Measurements from ENCODE around the gene KIAA1671.

KIAA1671 gene

GRCh38 chr22:25096638-25097405 lies 144.3 kb downstream of the KIAA1671 start:
- H3K9ac ChIP-seq (ENCODE audit: low read depth in 1 of 2, low read length in 2 of 2) = no peak overlapping the region
- H3K9me3 ChIP-seq (ENCODE audit: control insufficient read depth in 1 of 2, low read length in 2 of 2) = no peaks in the 10 kb centered on the region
- H3K27me3 ChIP-seq (ENCODE audit: control insufficient read depth in 1 of 2, insufficient read depth in 2 of 2, low read length in 2 of 2) = no peaks in the 10 kb centered on the region
- no peaks in the 10 kb centered on the region for H3K4me1 ChIP-seq (ENCODE audit: control insufficient read depth in 1 of 2, insufficient read depth in 2 of 2, low read length in 2 of 2)
- no peak overlapping the region for H3K4me3 ChIP-seq (ENCODE audit: low read depth in 1 of 2, low read length in 2 of 2)
- H3K36me3 ChIP-seq (ENCODE audit: control insufficient read depth in 1 of 2, insufficient read depth in 2 of 2, low read length in 2 of 2) = peaks cover 0 to 13% of the 10 kb centered on the region in 2 donors
- no peak overlapping the region for H3K27ac ChIP-seq (ENCODE audit: low read depth, low read length)

- Histone ChIP-seq H3K27ac (ENCODE audit: low read depth, low read length) (no peak overlapping the region), H3K9me3 (ENCODE audit: control insufficient read depth in 1 of 2, low read length in 2 of 2) (no peaks in the 10 kb centered on the region), H3K4me3 (ENCODE audit: low read depth in 1 of 2, low read length in 2 of 2) (no peak overlapping the region), H3K9ac (ENCODE audit: low read depth in 1 of 2, low read length in 2 of 2) (no peak overlapping the region), H3K36me3 (ENCODE audit: control insufficient read depth in 1 of 2, insufficient read depth in 2 of 2, low read length in 2 of 2) (peaks cover 0 to 13% of the 10 kb centered on the region in 2 donors), H3K27me3 (ENCODE audit: control insufficient read depth in 1 of 2, insufficient read depth in 2 of 2, low read length in 2 of 2) (no peaks in the 10 kb centered on the region), H3K4me1 (ENCODE audit: control insufficient read depth in 1 of 2, insufficient read depth in 2 of 2, low read length in 2 of 2) (no peaks in the 10 kb centered on the region)
Observed at GRCh38 chr22:25098445-25099081, 146.0 kb downstream of the KIAA1671 start.

- Histone ChIP-seq H3K9ac (ENCODE audit: low read depth in 1 of 2, low read length in 2 of 2) (no peak overlapping the region), H3K9me3 (ENCODE audit: control insufficient read depth in 1 of 2, low read length in 2 of 2) (no peaks in the 10 kb centered on the region), H3K27ac (ENCODE audit: low read depth, low read length) (no peak overlapping the region), H3K4me1 (ENCODE audit: control insufficient read depth in 1 of 2, insufficient read depth in 2 of 2, low read length in 2 of 2) (no peaks in the 10 kb centered on the region), H3K4me3 (ENCODE audit: low read depth in 1 of 2, low read length in 2 of 2) (no peak overlapping the region), H3K36me3 (ENCODE audit: control insufficient read depth in 1 of 2, insufficient read depth in 2 of 2, low read length in 2 of 2) (peaks cover 0 to 13% of the 10 kb centered on the region in 2 donors), H3K27me3 (ENCODE audit: control insufficient read depth in 1 of 2, insufficient read depth in 2 of 2, low read length in 2 of 2) (no peaks in the 10 kb centered on the region)
Observed at GRCh38 chr22:25099202-25099601, 146.7 kb downstream of the KIAA1671 start.

GRCh38 chr22:25100402-25100801 lies 147.9 kb downstream of the KIAA1671 start:
- no peaks in the 10 kb centered on the region for H3K27me3 ChIP-seq (ENCODE audit: control insufficient read depth in 1 of 2, insufficient read depth in 2 of 2, low read length in 2 of 2)
- H3K27ac ChIP-seq (ENCODE audit: low read depth, low read length) = no peak overlapping the region
- H3K9me3 ChIP-seq (ENCODE audit: control insufficient read depth in 1 of 2, low read length in 2 of 2) = no peaks in the 10 kb centered on the region
- no peak overlapping the region for H3K4me3 ChIP-seq (ENCODE audit: low read depth in 1 of 2, low read length in 2 of 2)
- H3K4me1 ChIP-seq (ENCODE audit: control insufficient read depth in 1 of 2, insufficient read depth in 2 of 2, low read length in 2 of 2) = no peaks in the 10 kb centered on the region
- H3K36me3 ChIP-seq (ENCODE audit: control insufficient read depth in 1 of 2, insufficient read depth in 2 of 2, low read length in 2 of 2) = peaks cover 0 to 13% of the 10 kb centered on the region in 2 donors
- no peak overlapping the region for H3K9ac ChIP-seq (ENCODE audit: low read depth in 1 of 2, low read length in 2 of 2)

- H3K9ac ChIP-seq (ENCODE audit: low read depth in 1 of 2, low read length in 2 of 2) = no peak overlapping the region
- no peaks in the 10 kb centered on the region for H3K27me3 ChIP-seq (ENCODE audit: control insufficient read depth in 1 of 2, insufficient read depth in 2 of 2, low read length in 2 of 2)
- no peak overlapping the region for H3K4me3 ChIP-seq (ENCODE audit: low read depth in 1 of 2, low read length in 2 of 2)
- H3K4me1 ChIP-seq (ENCODE audit: control insufficient read depth in 1 of 2, insufficient read depth in 2 of 2, low read length in 2 of 2) = no peaks in the 10 kb centered on the region
- H3K9me3 ChIP-seq (ENCODE audit: control insufficient read depth in 1 of 2, low read length in 2 of 2) = no peaks in the 10 kb centered on the region
- H3K27ac ChIP-seq (ENCODE audit: low read depth, low read length) = no peak overlapping the region
- peaks cover 0 to 8% of the 10 kb centered on the region in 2 donors for H3K36me3 ChIP-seq (ENCODE audit: control insufficient read depth in 1 of 2, insufficient read depth in 2 of 2, low read length in 2 of 2)
Observed at GRCh38 chr22:25100948-25101347, 148.4 kb downstream of the KIAA1671 start.

- Histone ChIP-seq H3K36me3 (ENCODE audit: control insufficient read depth in 1 of 2, insufficient read depth in 2 of 2, low read length in 2 of 2) (peaks cover 0 to 3% of the 10 kb centered on the region in 2 donors), H3K9me3 (ENCODE audit: control insufficient read depth in 1 of 2, low read length in 2 of 2) (no peaks in the 10 kb centered on the region), H3K27me3 (ENCODE audit: control insufficient read depth in 1 of 2, insufficient read depth in 2 of 2, low read length in 2 of 2) (no peaks in the 10 kb centered on the region), H3K4me1 (ENCODE audit: control insufficient read depth in 1 of 2, insufficient read depth in 2 of 2, low read length in 2 of 2) (no peaks in the 10 kb centered on the region), H3K4me3 (ENCODE audit: low read depth in 1 of 2, low read length in 2 of 2) (no peak overlapping the region), H3K27ac (ENCODE audit: low read depth, low read length) (no peak overlapping the region), H3K9ac (ENCODE audit: low read depth in 1 of 2, low read length in 2 of 2) (no peak overlapping the region)
Observed at GRCh38 chr22:25101501-25101900, 149.0 kb downstream of the KIAA1671 start.

GRCh38 chr22:25101986-25102385 lies 149.5 kb downstream of the KIAA1671 start:
- Histone ChIP-seq H3K27me3 (ENCODE audit: control insufficient read depth in 1 of 2, insufficient read depth in 2 of 2, low read length in 2 of 2) (no peaks in the 10 kb centered on the region), H3K4me3 (ENCODE audit: low read depth in 1 of 2, low read length in 2 of 2) (no peak overlapping the region), H3K27ac (ENCODE audit: low read depth, low read length) (no peak overlapping the region), H3K9me3 (ENCODE audit: control insufficient read depth in 1 of 2, low read length in 2 of 2) (no peaks in the 10 kb centered on the region), H3K36me3 (ENCODE audit: control insufficient read depth in 1 of 2, insufficient read depth in 2 of 2, low read length in 2 of 2) (no peaks in the 10 kb centered on the region), H3K9ac (ENCODE audit: low read depth in 1 of 2, low read length in 2 of 2) (no peak overlapping the region), H3K4me1 (ENCODE audit: control insufficient read depth in 1 of 2, insufficient read depth in 2 of 2, low read length in 2 of 2) (no peaks in the 10 kb centered on the region)

GRCh38 chr22:25102722-25103121 lies 150.2 kb downstream of the KIAA1671 start:
- H3K36me3 ChIP-seq (ENCODE audit: control insufficient read depth in 1 of 2, insufficient read depth in 2 of 2, low read length in 2 of 2) = no peaks in the 10 kb centered on the region
- H3K9ac ChIP-seq (ENCODE audit: low read depth in 1 of 2, low read length in 2 of 2) = no peak overlapping the region
- no peak overlapping the region for H3K27ac ChIP-seq (ENCODE audit: low read depth, low read length)
- no peak overlapping the region for H3K4me3 ChIP-seq (ENCODE audit: low read depth in 1 of 2, low read length in 2 of 2)
- H3K27me3 ChIP-seq (ENCODE audit: control insufficient read depth in 1 of 2, insufficient read depth in 2 of 2, low read length in 2 of 2) = no peaks in the 10 kb centered on the region
- H3K4me1 ChIP-seq (ENCODE audit: control insufficient read depth in 1 of 2, insufficient read depth in 2 of 2, low read length in 2 of 2) = no peaks in the 10 kb centered on the region
- no peaks in the 10 kb centered on the region for H3K9me3 ChIP-seq (ENCODE audit: control insufficient read depth in 1 of 2, low read length in 2 of 2)

- Histone ChIP-seq H3K27ac (ENCODE audit: low read depth, low read length) (no peak overlapping the region), H3K9me3 (ENCODE audit: control insufficient read depth in 1 of 2, low read length in 2 of 2) (no peaks in the 10 kb centered on the region), H3K27me3 (ENCODE audit: control insufficient read depth in 1 of 2, insufficient read depth in 2 of 2, low read length in 2 of 2) (no peaks in the 10 kb centered on the region), H3K4me1 (ENCODE audit: control insufficient read depth in 1 of 2, insufficient read depth in 2 of 2, low read length in 2 of 2) (no peaks in the 10 kb centered on the region), H3K4me3 (ENCODE audit: low read depth in 1 of 2, low read length in 2 of 2) (no peak overlapping the region), H3K9ac (ENCODE audit: low read depth in 1 of 2, low read length in 2 of 2) (no peak overlapping the region), H3K36me3 (ENCODE audit: control insufficient read depth in 1 of 2, insufficient read depth in 2 of 2, low read length in 2 of 2) (peaks cover 3 to 5% of the 10 kb centered on the region in 2 donors)
Observed at GRCh38 chr22:25104367-25104766, 151.9 kb downstream of the KIAA1671 start.

- Histone ChIP-seq H3K27ac (ENCODE audit: low read depth, low read length) (no peak overlapping the region), H3K27me3 (ENCODE audit: control insufficient read depth in 1 of 2, insufficient read depth in 2 of 2, low read length in 2 of 2) (no peaks in the 10 kb centered on the region), H3K9me3 (ENCODE audit: control insufficient read depth in 1 of 2, low read length in 2 of 2) (no peaks in the 10 kb centered on the region), H3K4me3 (ENCODE audit: low read depth in 1 of 2, low read length in 2 of 2) (no peak overlapping the region), H3K9ac (ENCODE audit: low read depth in 1 of 2, low read length in 2 of 2) (no peak overlapping the region), H3K36me3 (ENCODE audit: control insufficient read depth in 1 of 2, insufficient read depth in 2 of 2, low read length in 2 of 2) (peaks cover 3 to 5% of the 10 kb centered on the region in 2 donors), H3K4me1 (ENCODE audit: control insufficient read depth in 1 of 2, insufficient read depth in 2 of 2, low read length in 2 of 2) (peaks cover 10% of the 10 kb centered on the region in 2 donors)
Observed at GRCh38 chr22:25105817-25106650, 153.5 kb downstream of the KIAA1671 start.
